Kidney capillary endothelial cell (primary cell): ENCODE results near the gene TMEM63A.
"Not testable (repeated sequence)": the region's sequence is repeated elsewhere in the genome, so short reads cannot be mapped to it uniquely, and the experiment has no call there.

Source experiments
- DNase-seq: peaks from one replicate; pipeline ENCODE4 v3.0.0-alpha.2; 2018; ENCODE audit warnings: low spot score

Gene TMEM63A

DNA sequence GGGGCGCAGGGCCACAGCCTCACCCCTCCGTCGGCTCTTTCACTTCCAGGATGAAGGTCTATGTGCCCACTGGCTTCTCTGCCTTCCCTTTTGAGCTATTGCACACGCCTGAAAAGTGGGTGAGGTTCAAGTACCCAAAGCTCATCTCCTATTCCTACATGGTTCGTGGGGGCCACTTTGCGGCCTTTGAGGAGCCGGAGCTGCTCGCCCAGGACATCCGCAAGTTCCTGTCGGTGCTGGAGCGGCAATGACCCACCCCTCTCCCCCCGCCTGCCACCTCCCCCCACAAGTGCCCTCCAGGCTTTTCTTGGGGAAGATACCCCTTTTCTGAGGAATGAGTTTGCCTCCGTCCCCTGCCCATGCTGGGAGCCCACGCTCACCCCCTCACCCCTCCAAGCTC lies 37.1 kb downstream of the TMEM63A start:
- DNase-seq = no peak

DNA sequence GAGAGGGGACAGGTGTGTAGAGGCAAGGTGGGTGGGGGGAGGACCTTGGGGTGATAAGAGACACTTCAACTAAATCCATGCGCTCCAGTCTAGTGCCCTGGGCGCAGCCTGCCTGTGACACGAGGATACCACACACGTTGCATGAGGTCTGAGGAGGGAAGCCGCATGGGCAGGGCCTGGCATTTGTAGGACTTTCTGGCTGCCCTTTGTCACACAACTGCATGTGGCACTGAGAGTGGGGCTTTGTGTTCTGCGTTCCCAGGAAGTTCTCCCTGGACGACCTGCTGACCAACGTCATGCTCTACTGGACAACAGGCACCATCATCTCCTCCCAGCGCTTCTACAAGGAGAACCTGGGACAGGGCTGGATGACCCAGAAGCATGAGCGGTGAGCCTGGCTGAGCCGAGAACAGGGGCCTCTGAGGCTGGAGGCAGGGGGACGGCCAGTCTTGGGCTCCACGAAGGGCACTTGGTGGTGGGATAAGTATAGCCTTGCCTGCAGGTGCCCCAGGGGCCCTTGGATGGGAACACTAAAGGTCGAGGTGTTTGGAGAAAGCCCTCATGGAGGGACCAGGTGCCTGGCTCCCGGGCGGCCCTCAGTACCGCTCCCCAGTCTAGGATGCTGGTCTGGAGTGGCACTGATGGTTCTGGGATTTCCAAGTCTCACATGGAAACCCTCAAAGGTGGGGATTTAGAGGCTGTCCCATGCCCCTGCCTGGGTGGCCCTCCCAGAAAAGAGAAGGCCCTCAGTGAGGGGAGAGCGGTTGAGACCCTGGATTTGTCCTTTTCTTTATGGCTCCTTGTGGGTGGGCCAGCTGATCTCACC lies 37.7 kb downstream of the TMEM63A start:
- no peak for DNase-seq

DNA sequence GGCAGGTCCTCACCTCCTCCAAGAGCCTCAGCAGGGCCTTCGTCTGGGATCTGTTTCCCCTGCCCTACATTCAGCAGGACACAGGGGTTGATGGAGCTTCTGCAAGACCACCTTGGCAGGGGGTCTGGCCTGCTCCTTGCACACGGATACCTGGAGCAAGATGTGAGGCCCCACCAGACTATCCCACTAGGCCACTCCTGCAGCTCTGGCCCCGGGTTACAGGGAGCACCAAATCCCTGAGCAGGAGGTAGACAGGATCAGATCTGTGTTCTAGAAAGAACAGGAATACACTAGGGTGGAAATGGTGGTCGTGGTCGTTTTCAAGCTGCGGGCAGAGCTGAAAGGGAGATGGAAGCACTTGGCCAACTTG lies 38.8 kb downstream of the TMEM63A start:
- DNase-seq = no peak

GRCh38 chr1:225842788-225843425 lies 39.3 kb downstream of the TMEM63A start:
- no peak for DNase-seq

DNA sequence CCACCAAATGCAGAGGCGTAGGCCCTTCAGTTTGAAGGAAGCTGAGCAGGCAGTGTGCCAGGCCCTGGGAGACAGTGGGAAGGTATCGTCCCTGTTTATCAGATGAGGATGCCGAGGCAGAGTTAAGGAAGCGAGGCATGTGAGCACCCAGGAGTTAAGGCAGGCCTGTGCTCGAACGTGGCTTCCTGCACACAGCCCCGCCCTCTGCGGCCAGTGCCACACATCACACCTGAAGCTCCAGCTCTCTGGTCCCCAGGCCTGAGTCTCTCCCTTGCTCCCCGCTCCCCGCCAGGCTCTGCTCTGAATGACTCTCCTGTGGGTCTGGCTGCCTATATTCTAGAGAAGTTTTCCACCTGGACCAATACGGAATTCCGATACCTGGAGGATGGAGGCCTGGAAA lies 40.1 kb downstream of the TMEM63A start:
- no peak for DNase-seq

- no peak for DNase-seq
Measured at GRCh38 chr1:225840713-225841112, 41.5 kb downstream of the TMEM63A start.

GRCh38 chr1:225840223-225840610 lies 42.0 kb downstream of the TMEM63A start:
- no peak for DNase-seq

DNA sequence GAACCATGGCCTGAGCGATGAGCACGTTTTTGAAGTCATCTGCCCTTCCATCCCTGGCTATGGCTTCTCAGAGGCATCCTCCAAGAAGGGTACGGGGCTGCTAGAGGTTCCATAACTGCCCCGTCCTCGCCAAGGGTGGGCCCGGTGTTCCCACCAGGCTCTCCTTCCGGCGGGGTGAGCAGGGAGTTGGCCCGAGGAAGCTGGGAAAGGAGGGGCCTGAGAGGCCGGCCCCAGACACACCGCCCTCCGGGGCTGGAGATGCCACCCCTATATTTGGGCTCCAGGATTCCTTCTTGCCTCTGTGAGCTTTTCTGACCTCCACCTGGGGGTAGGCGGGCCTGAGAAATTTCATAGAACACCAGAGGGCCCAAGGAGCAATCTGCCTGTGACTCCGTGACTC lies 43.4 kb downstream of the TMEM63A start:
- DNase-seq = no peak

DNA sequence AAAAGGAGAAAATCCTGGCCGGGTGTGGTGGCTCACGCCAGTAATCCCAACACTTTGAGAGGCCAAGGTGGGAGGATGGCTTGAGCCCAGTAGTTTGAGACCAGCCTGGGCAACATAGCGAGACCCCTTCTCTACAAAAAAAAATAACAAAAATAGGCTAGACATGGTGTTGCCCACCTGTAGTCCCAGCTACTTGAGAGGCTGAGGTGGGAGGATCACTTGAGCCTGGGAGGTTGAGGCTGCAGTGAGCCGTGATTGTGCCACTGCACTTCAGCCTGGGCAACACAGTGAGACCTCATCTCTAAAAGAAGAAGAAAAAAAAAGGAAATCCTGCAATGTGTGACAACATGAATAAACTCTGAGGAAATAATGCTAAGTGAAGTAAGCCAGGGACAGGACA lies 45.9 kb downstream of the TMEM63A start:
- DNase-seq = not testable (repeated sequence)

GRCh38 chr1:225835856-225836255 lies 46.3 kb downstream of the TMEM63A start:
- DNase-seq = no peak

DNA sequence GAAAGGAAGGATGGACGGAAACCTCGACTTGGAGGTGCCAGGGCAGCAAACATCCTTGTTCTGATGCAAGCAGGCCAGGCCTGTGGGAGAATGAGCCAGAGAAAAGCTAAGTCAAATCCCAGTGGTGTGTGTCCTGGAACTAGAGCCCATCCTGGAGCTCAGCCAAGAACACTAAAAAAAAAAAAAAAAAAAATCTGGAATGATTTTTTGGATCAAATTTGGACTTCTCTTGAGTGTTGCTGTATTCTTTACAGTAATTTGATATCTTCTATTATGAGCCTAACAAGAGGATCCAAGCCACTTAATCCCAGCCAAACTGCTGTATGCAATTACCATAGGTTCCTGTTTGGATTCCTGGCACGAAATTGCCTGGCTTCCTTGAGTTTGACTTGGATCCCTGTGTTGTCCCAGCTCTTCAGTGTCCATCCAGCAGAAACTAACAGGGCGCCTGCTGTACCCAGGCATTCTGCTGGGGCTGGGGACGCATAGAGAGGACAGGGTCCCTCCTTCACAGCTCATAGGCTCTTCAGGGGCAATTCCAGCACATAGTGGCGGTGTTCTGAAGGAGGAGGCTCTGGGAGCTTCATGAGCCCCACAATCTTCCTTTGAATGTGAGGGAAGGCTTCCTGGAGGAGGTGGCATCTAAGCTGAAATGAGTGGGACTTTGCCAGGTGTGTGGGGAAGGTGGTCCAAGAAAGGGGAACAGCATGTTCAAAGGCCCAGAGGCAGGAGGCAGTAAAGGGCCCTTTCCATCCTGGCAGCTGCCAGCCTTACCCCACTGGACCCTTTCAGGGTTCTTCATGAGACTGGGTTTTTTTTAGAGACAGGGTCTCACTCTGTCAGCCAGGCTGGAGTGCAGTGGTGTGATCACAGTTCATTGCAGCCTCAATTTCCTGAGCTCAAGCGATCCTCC lies 47.5 kb downstream of the TMEM63A start:
- no peak for DNase-seq

GRCh38 chr1:225830841-225831240 lies 51.3 kb downstream of the TMEM63A start:
- DNase-seq = no peak

GRCh38 chr1:225828706-225829345 lies 53.4 kb downstream of the TMEM63A start:
- DNase-seq = no peak

GRCh38 chr1:225827076-225827475 lies 55.1 kb downstream of the TMEM63A start:
- no peak for DNase-seq

GRCh38 chr1:225825607-225826007 lies 56.6 kb downstream of the TMEM63A start:
- no peak for DNase-seq

DNA sequence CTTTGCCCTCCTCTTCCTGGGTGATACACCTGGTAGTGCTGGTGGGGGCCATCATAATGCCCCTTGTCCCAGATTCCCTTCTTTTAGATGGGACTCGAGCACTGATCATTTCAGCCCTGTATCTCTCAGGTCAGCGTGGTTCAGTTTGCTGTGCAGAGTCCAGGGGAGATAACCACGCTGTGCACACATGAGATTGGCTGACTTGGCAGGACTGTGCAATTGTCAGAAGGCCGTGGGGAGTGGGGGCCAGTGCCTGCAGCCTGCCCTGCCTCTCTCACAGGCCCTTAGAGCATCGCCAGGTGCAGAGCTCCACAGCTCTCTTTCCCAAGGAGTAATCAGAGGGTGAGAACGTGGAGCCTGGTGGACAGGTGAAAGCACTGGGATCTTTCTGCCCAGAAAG lies 57.1 kb downstream of the TMEM63A start:
- no peak for DNase-seq

DNA sequence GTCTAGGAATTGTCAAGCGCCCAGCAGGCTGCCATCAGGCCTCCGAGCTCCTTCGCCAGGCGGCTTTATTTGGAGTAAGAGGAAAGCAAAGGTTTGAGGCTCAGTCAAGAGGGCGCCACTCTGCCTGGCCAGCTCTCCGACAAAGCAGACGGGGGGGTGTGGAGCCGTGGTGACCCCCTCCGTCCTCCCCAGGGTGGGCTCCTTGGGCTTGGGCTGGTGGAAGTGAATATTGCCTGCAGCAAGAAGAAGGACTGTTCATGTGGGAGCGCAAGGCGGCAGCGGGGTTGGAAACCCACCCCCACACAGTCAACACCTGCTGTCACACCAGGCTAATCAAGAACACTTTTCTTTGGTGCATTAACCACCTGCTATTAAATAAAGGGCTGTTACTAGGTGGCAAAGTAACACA lies 57.6 kb downstream of the TMEM63A start:
- no peak for DNase-seq

GRCh38 chr1:225823811-225824261 lies 58.3 kb downstream of the TMEM63A start:
- no peak for DNase-seq

DNA sequence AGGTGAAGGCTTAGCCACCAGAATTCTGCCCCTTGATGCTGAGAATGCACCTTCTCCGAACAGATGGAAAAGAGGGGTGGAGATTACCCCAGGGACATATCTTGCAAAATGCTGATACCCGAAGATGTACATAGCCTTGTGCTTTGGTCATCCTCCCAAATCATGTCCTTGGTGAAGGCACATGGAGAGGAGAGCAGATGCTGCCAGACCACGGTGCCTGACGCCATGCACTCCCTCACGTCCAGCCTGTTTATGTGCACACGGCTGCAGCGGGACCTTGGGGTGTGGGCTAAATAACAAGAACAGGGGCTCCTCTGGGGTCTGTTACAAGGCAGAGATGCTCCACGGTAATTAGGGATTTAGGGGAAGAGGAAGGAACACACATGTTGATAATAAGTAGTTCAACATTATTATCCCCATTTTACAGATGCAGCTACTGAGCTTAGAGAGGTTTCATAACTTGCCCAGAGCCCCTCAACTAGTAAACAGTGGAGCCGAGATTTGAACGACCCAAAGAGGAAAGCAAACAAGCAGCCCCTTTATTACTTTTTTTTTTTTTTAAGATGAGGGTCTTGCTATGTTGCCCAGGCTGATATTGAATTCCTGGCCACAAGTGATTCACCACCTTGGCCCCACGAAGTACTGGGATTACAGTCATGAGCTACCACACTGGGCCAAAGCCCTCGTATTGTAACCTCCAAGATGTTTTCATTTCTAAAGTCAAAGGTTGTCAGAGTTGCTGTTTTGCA lies 59.4 kb downstream of the TMEM63A start:
- DNase-seq = no peak

- DNase-seq = no peak
Measured at GRCh38 chr1:225820522-225821120, 61.6 kb downstream of the TMEM63A start.
